Skin epidermis (tissue), 12 donors: ENCODE data around the gene FAM43A.

Experiments used
- H3K27ac ChIP-seq, 21 experiments: fragments of 200-600 bp; sonication (generic) in 11 of 21; one replicate each; pipeline ENCODE4 v1.5.0; 2020; ENCODE audit warnings: mild to moderate bottlenecking in 3 of 21, inconsistent platforms in 2 of 21, moderate library complexity in 2 of 21
- H3K4me3 ChIP-seq, 7 experiments: fragments of 200-600 bp; sonication (generic) in 2 of 7; one replicate each; pipeline ENCODE4 v1.5.0; 2020; ENCODE audit warnings: inconsistent platforms in 2 of 7, mild to moderate bottlenecking in 2 of 7, moderate library complexity in 1 of 7

The FAM43A gene

GRCh38 chr3:194685718-194686413, at the start of gene FAM43A:
Gene FAM43A (plus strand): TSS chr3:194685883. CDS start chr3:194686827, 944 bp downstream.
- H3K4me3 ChIP-seq = peak within 1 kb of the TSS; percentile 59 to 75 (median 71)
- peak within 1 kb of the TSS in 20 of 21 experiments; percentile 71 to 94 (median 82) for H3K27ac ChIP-seq

- no peak overlapping the region for H3K27ac ChIP-seq
- no peak overlapping the region for H3K4me3 ChIP-seq
Observed at GRCh38 chr3:194637066-194637465, 48.6 kb upstream of the FAM43A start.

GRCh38 chr3:194637541-194638400, 47.9 kb upstream of the FAM43A start:
- H3K27ac ChIP-seq = no peak overlapping the region
- H3K4me3 ChIP-seq = no peak overlapping the region

GRCh38 chr3:194638991-194639605, 46.6 kb upstream of the FAM43A start:
- Histone ChIP-seq H3K4me3 (no peak overlapping the region), H3K27ac (peak overlapping the region in 2 of 21 experiments; percentile 20 to 80)

- Histone ChIP-seq H3K4me3 (no peak overlapping the region), H3K27ac (peak overlapping the region in 5 of 21 experiments; percentile 5 to 43 (median 29))
Observed at GRCh38 chr3:194640829-194641228, 44.9 kb upstream of the FAM43A start.

- no peak overlapping the region for H3K27ac ChIP-seq
- H3K4me3 ChIP-seq = no peak overlapping the region
Observed at GRCh38 chr3:194642769-194643168, 42.9 kb upstream of the FAM43A start.

- Histone ChIP-seq H3K27ac (no peak overlapping the region), H3K4me3 (no peak overlapping the region)
Observed at GRCh38 chr3:194647747-194648146, 37.9 kb upstream of the FAM43A start.

GRCh38 chr3:194654443-194654842, 31.2 kb upstream of the FAM43A start:
- Histone ChIP-seq H3K27ac (peak overlapping the region in 5 of 21 experiments; percentile 4 to 51 (median 19)), H3K4me3 (no peak overlapping the region)

GRCh38 chr3:194657439-194657838, 28.2 kb upstream of the FAM43A start:
- Histone ChIP-seq H3K27ac (peak overlapping the region in 1 of 21 experiments; percentile 51), H3K4me3 (no peak overlapping the region)

- H3K27ac ChIP-seq = peak overlapping the region in 3 of 21 experiments; percentile 43 to 51 (median 49)
- no peak overlapping the region for H3K4me3 ChIP-seq
Observed at GRCh38 chr3:194658477-194659242, 27.0 kb upstream of the FAM43A start.

- no peak overlapping the region for H3K4me3 ChIP-seq
- peak overlapping the region in 1 of 21 experiments; percentile 30 for H3K27ac ChIP-seq
Observed at GRCh38 chr3:194659778-194660177, 25.9 kb upstream of the FAM43A start.

GRCh38 chr3:194661374-194661773, 24.3 kb upstream of the FAM43A start:
- H3K4me3 ChIP-seq = no peak overlapping the region
- H3K27ac ChIP-seq = peak overlapping the region in 2 of 21 experiments; percentile 43 to 77

- H3K4me3 ChIP-seq = no peak overlapping the region
- peak overlapping the region in 3 of 21 experiments; percentile 10 to 77 (median 43) for H3K27ac ChIP-seq
Observed at GRCh38 chr3:194661946-194662345, 23.7 kb upstream of the FAM43A start.

GRCh38 chr3:194664857-194665256, 20.8 kb upstream of the FAM43A start:
- Histone ChIP-seq H3K27ac (no peak overlapping the region), H3K4me3 (no peak overlapping the region)

- no peak overlapping the region for H3K4me3 ChIP-seq
Observed at GRCh38 chr3:194667363-194667762, 18.3 kb upstream of the FAM43A start.

GRCh38 chr3:194671511-194671899, 14.2 kb upstream of the FAM43A start:
- H3K4me3 ChIP-seq = peak overlapping the region; percentile 75 to 98 (median 88)
- H3K27ac ChIP-seq = peak overlapping the region; percentile 73 to 99 (median 96)

More at GRCh38 chr3:194667363-194667762, 18.3 kb upstream of the FAM43A start:
- H3K27ac ChIP-seq = no peak overlapping the region

- Histone ChIP-seq H3K27ac (peak within 1 kb of the TSS; percentile 73 to 99 (median 96)), H3K4me3 (peak within 1 kb of the TSS; percentile 75 to 98 (median 88))
Observed at GRCh38 chr3:194671900-194672808, 13.5 kb upstream of the FAM43A start, which contains the start of gene LSG1. Gene LSG1 (minus strand): TSS chr3:194672191. CDS start chr3:194672162, 29 bp downstream.

GRCh38 chr3:194672876-194673275, 12.8 kb upstream of the FAM43A start:
- Histone ChIP-seq H3K4me3 (peak overlapping the region; percentile 75 to 98 (median 88)), H3K27ac (peak overlapping the region; percentile 73 to 99 (median 96))
